HCT116 (cell line): ENCODE data around the gene ZBTB20. TPM values are rescaled to one million over a fixed set of nuclear protein-coding genes. Genes with fewer than 3 reads are reported as not detected.

ENCODE experiments used
- ATAC-seq: fragments of 200-7000 bp; cut with Tn5 transposase; 2 replicates; pipeline ENCODE4 v1.9.1; 2020; ENCODE audit warnings: mild to moderate bottlenecking, moderate library complexity
- BruUV-seq: library from RNA; stranded (reverse); fragments of 400-500 nt; replicated peaks from 2 replicates; lab custom pipeline; 2021; lab: Mats Ljungman, UMichigan
- CTCF ChIA-PET: fragments of 300-600 bp; sonication (Branson Sonifier 250); formaldehyde crosslinking; loops from one replicate; lab custom pipeline; 2021; ENCODE audit warnings: antibody characterized with exemption; lab: Charles Lee
- POLR2A ChIA-PET: fragments of 300-600, 350-600 bp; sonication (Branson Sonifier 250); formaldehyde crosslinking; loops from one replicate; lab custom pipeline; 2021; ENCODE audit warnings: antibody characterized with exemption; lab: Charles Lee
- RAD21 ChIA-PET, 2 experiments: fragments of 300-600 bp; sonication (Branson Sonifier 250); formaldehyde crosslinking; loops; one replicate each; lab custom pipeline; 2023; ENCODE audit warnings: low total read pairs in 2 of 2; ENCODE audit not compliant: uncharacterized antibody in 2 of 2, unreplicated experiment in 2 of 2, low non-redundant PET in 1 of 2; lab: Charles Lee
- DNase-seq: peaks from one replicate; pipeline ENCODE4 v3.0.0-alpha.2; 2010; ENCODE audit warnings: low read depth, low spot score
- H2AFZ ChIP-seq: fragments of 200-600 bp; shearing (Covaris generic), sonication (generic); 2 replicates; pipeline ENCODE4 v1.6.1; 2017; ENCODE audit warnings: low read depth, mixed run types, mixed read lengths, antibody characterized with exemption, low read length; ENCODE audit not compliant: poor library complexity, severe bottlenecking
- H3K27ac ChIP-seq: 2 replicates; pipeline ENCODE4 v1.5.1; 2012; ENCODE audit warnings: low read depth, low read length
- H3K27me3 ChIP-seq: fragments of 200-600 bp; sonication (generic); 2 replicates; pipeline ENCODE4 v1.6.1; 2016; ENCODE audit warnings: mixed run types, low read length, mixed read lengths; ENCODE audit not compliant: insufficient read depth
- H3K36me3 ChIP-seq, 2 experiments: fragments of 200-500 bp in 1 of 2; fragments of 200-600 bp in 1 of 2; sonication (Bioruptor generic) in 1 of 2; sonication (generic) in 1 of 2; 2 replicates each; pipeline versions ENCODE4 v1.5.1 to v1.6.1; 2014 to 2016; ENCODE audit warnings: low read length in 2 of 2, inconsistent platforms in 1 of 2, mixed read lengths in 1 of 2, mixed run types in 1 of 2; ENCODE audit not compliant: insufficient read depth in 2 of 2, control insufficient read depth in 1 of 2
- H3K4me1 ChIP-seq, 2 experiments: fragments of 200-600 bp in 1 of 2; sonication (generic) in 1 of 2; 2 replicates each; pipeline versions ENCODE4 v1.5.1 to v1.6.1; 2012 to 2017; ENCODE audit warnings: low read length in 2 of 2, inconsistent platforms in 1 of 2, mild to moderate bottlenecking in 1 of 2, mixed read lengths in 1 of 2, mixed run types in 1 of 2, moderate library complexity in 1 of 2; ENCODE audit not compliant: insufficient read depth in 2 of 2, control insufficient read depth in 1 of 2
- H3K4me2 ChIP-seq: fragments of 200-600 bp; sonication (generic); 2 replicates; pipeline ENCODE4 v1.6.1; 2017; ENCODE audit warnings: mixed run types, low read length, mixed read lengths
- H3K4me3 ChIP-seq, 2 experiments: fragments of 200-600 bp in 1 of 2; sonication (generic) in 1 of 2; replicated peaks in 1 of 2; 2 replicates each; pipeline ENCODE4 v1.5.1; 2011 to 2016; ENCODE audit warnings: low read length in 2 of 2, control low read depth in 1 of 2, low read depth in 1 of 2, mild to moderate bottlenecking in 1 of 2, mixed read lengths in 1 of 2, mixed run types in 1 of 2
- H3K79me2 ChIP-seq: fragments of 200-600 bp; sonication (generic); 2 replicates; pipeline ENCODE4 v1.6.1; 2017; ENCODE audit warnings: mild to moderate bottlenecking, mixed run types, low read length, moderate library complexity, mixed read lengths; ENCODE audit not compliant: insufficient read depth
- H3K9ac ChIP-seq: fragments of 200-600 bp; sonication (generic); 2 replicates; pipeline ENCODE4 v1.6.1; 2016; ENCODE audit warnings: low read length, mixed read lengths
- H3K9me2 ChIP-seq: fragments of 200-600 bp; sonication (generic), shearing (Covaris generic); 2 replicates; pipeline ENCODE4 v1.6.1; 2017; ENCODE audit warnings: mixed run types, mild to moderate bottlenecking, moderate library complexity; ENCODE audit not compliant: insufficient read depth
- H3K9me3 ChIP-seq, 2 experiments: fragments of 200-500 bp in 1 of 2; fragments of 200-600 bp in 1 of 2; sonication (Bioruptor generic) in 1 of 2; sonication (generic) in 1 of 2; 2 replicates each; pipeline ENCODE4 v1.6.1; 2014 to 2017; ENCODE audit warnings: low read length in 2 of 2, mixed read lengths in 2 of 2, inconsistent platforms in 1 of 2, low read depth in 1 of 2, mild to moderate bottlenecking in 1 of 2, mixed run types in 1 of 2, moderate library complexity in 1 of 2; ENCODE audit not compliant: control insufficient read depth in 1 of 2, insufficient read depth in 1 of 2
- H4K20me1 ChIP-seq: fragments of 200-600 bp; sonication (generic), shearing (Covaris generic); 2 replicates; pipeline ENCODE4 v1.6.1; 2017; ENCODE audit warnings: mixed run types, mild to moderate bottlenecking, moderate library complexity; ENCODE audit not compliant: insufficient read depth
- CBX3 ChIP-seq: IDR thresholded peaks from 2 replicates; pipeline ENCODE4 v1.6.1; 2012; ENCODE audit warnings: low read depth
- CEBPB ChIP-seq: IDR thresholded peaks from 2 replicates; pipeline ENCODE4 v1.6.1; 2012; ENCODE audit warnings: low read depth
- EGR1 ChIP-seq: IDR thresholded peaks from 2 replicates; pipeline ENCODE4 v1.6.1; 2012; ENCODE audit warnings: low read depth
- EZH2 ChIP-seq: fragments of 200-600 bp; sonication (generic); IDR thresholded peaks from 2 replicates; pipeline ENCODE4 v1.6.1; 2017; ENCODE audit warnings: antibody characterized with exemption, mixed run types
- FOSL1 ChIP-seq: IDR thresholded peaks from 2 replicates; pipeline ENCODE4 v1.6.1; 2012; ENCODE audit warnings: low read depth
- POLR2A ChIP-seq: IDR thresholded peaks from 2 replicates; pipeline ENCODE4 v1.7.0; 2011; ENCODE audit warnings: borderline replicate concordance; ENCODE audit not compliant: insufficient read depth, insufficient read length; ENCODE audit errors: extremely low read depth
- POLR2AphosphoS5 ChIP-seq: IDR thresholded peaks from 2 replicates; pipeline ENCODE4 v1.6.1; 2011; ENCODE audit warnings: mild to moderate bottlenecking, low read depth, low read length, moderate library complexity
- SIN3A ChIP-seq: IDR thresholded peaks from 2 replicates; pipeline ENCODE4 v1.6.1; 2012; ENCODE audit warnings: low read depth
- SP1 ChIP-seq: IDR thresholded peaks from 2 replicates; pipeline ENCODE4 v1.6.1; 2012; ENCODE audit warnings: low read depth
- SRF ChIP-seq: IDR thresholded peaks from 2 replicates; pipeline ENCODE4 v1.6.1; 2012; ENCODE audit warnings: low read depth
- TCF7L2 ChIP-seq: IDR thresholded peaks from 2 replicates; pipeline ENCODE4 v1.7.0; 2011; ENCODE audit warnings: borderline replicate concordance, inconsistent platforms; ENCODE audit not compliant: insufficient read depth, insufficient read length; ENCODE audit errors: extremely low read depth
- YY1 ChIP-seq: IDR thresholded peaks from 2 replicates; pipeline ENCODE4 v1.6.1; 2011; ENCODE audit warnings: low read length, low read depth, moderate library complexity, mild to moderate bottlenecking; ENCODE audit not compliant: insufficient replicate concordance; ENCODE audit errors: extremely low read depth
- ZFX ChIP-seq: fragments of 450-650 bp; IDR thresholded peaks from 2 replicates; pipeline ENCODE4 v1.6.1; 2017
- intact Hi-C: fragments of 100-400 bp; cut with micrococcal nuclease; formaldehyde crosslinking; loops from 2 replicates; pipeline ENCODE4 v1.10.0; 2022
- total RNA-seq: library from RNA; stranded (reverse); gene quantifications from one replicate; pipeline ENCODE4 v1.2.1, GENCODE V29; 2021; ENCODE audit not compliant: unreplicated experiment
- TF ChIP-seq, protein P1 (sequence below), 3 experiments: fragments of 200-600 bp in 1 of 3; sonication (generic) in 1 of 3; IDR thresholded peaks in 2 of 3; conservative IDR thresholded peaks in 1 of 3; 2 replicates each; pipeline ENCODE4 v1.5.1; 2012 to 2017; ENCODE audit warnings: low read depth in 2 of 3, low read length in 2 of 3, antibody characterized with exemption in 1 of 3, borderline replicate concordance in 1 of 3, control low read depth in 1 of 3, mild to moderate bottlenecking in 1 of 3, mixed read lengths in 1 of 3, mixed run types in 1 of 3, moderate library complexity in 1 of 3; ENCODE audit not compliant: insufficient read depth in 1 of 3
- TF ChIP-seq, protein P2 (sequence below): IDR thresholded peaks from 2 replicates; pipeline ENCODE4 v1.6.1; 2012; ENCODE audit warnings: low read depth

Gene ZBTB20
- total RNA-seq, 1 experiment from 2014 or later = 42.1 TPM

DNA sequence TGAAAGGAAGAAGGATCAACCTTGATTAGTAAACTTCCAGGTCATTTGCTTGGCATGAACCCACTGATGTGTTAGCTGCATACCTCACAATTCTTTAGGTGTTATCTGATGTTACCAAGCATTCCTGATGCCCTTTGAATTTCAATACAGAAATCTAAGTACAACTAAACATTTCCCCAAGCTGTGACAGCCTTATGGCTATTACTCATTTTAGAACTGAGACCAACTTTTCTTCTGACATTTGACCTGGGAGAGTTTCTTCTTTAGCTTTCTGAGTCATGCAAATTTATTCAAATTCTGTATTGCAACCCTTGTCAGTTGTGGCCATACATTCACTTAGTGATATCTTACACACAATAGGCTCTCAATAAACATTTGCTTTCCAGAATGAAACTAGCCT is 729.0 kb downstream of the ZBTB20 start:
- no peak for ATAC-seq
- no peaks in the 10 kb centered on the region for H3K36me3 ChIP-seq
- no peak overlapping the region for H3K9ac ChIP-seq
- DNase-seq = no peak
- ChIA-PET RAD21 (interaction anchor here (0.6 to 1.1 kb wide), 5 partner anchors 55 to 609 kb away, joined by 3 read pairs; no protein-coding TSS in a partner anchor), POLR2A (no interaction called here), CTCF (interaction anchor here (0.8 to 1.9 kb wide), 30 partner anchors 11 to 682 kb away, joined by 3 to 49 read pairs (median 4); no protein-coding TSS in a partner anchor)
- intact Hi-C loops = loop anchor here (2.0 kb wide), 1 partner anchor 33 kb away; no protein-coding TSS in a partner anchor
- no peak overlapping the region for H3K4me3 ChIP-seq
- no peak overlapping the region for H3K27ac ChIP-seq
- peaks cover 16 to 58% of the 10 kb centered on the region in 2 experiments for H3K4me1 ChIP-seq
- H3K9me2 ChIP-seq = no peaks in the 10 kb centered on the region
- H3K79me2 ChIP-seq = peaks cover 96% of the 10 kb centered on the region
- no peaks in the 10 kb centered on the region for H3K9me3 ChIP-seq
- H3K4me2 ChIP-seq = peak overlapping the region; percentile 11; the same call in 1 of the 2 replicates
- TF ChIP-seq SRF (no peak), SP1 (no peak), SIN3A (no peak), POLR2A (no peak), EGR1 (no peak), ZFX (no peak), EZH2 (no peak), FOSL1 (no peak), CBX3 (no peak), POLR2AphosphoS5 (no peak), CEBPB (no peak), TCF7L2 (no peak), YY1 (no peak)
- TF ChIP-seq, protein P1, sequence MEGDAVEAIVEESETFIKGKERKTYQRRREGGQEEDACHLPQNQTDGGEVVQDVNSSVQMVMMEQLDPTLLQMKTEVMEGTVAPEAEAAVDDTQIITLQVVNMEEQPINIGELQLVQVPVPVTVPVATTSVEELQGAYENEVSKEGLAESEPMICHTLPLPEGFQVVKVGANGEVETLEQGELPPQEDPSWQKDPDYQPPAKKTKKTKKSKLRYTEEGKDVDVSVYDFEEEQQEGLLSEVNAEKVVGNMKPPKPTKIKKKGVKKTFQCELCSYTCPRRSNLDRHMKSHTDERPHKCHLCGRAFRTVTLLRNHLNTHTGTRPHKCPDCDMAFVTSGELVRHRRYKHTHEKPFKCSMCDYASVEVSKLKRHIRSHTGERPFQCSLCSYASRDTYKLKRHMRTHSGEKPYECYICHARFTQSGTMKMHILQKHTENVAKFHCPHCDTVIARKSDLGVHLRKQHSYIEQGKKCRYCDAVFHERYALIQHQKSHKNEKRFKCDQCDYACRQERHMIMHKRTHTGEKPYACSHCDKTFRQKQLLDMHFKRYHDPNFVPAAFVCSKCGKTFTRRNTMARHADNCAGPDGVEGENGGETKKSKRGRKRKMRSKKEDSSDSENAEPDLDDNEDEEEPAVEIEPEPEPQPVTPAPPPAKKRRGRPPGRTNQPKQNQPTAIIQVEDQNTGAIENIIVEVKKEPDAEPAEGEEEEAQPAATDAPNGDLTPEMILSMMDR (IDR thresholded peaks at IDR 0.05 in 2 of 3, conservative IDR thresholded peaks at IDR 0.05 in 1 of 3; ENCODE audit: borderline replicate concordance in 1 of 3, insufficient read depth in 1 of 3, low read depth in 2 of 3, low read length in 2 of 3) = no peak
- TF ChIP-seq, protein P2, sequence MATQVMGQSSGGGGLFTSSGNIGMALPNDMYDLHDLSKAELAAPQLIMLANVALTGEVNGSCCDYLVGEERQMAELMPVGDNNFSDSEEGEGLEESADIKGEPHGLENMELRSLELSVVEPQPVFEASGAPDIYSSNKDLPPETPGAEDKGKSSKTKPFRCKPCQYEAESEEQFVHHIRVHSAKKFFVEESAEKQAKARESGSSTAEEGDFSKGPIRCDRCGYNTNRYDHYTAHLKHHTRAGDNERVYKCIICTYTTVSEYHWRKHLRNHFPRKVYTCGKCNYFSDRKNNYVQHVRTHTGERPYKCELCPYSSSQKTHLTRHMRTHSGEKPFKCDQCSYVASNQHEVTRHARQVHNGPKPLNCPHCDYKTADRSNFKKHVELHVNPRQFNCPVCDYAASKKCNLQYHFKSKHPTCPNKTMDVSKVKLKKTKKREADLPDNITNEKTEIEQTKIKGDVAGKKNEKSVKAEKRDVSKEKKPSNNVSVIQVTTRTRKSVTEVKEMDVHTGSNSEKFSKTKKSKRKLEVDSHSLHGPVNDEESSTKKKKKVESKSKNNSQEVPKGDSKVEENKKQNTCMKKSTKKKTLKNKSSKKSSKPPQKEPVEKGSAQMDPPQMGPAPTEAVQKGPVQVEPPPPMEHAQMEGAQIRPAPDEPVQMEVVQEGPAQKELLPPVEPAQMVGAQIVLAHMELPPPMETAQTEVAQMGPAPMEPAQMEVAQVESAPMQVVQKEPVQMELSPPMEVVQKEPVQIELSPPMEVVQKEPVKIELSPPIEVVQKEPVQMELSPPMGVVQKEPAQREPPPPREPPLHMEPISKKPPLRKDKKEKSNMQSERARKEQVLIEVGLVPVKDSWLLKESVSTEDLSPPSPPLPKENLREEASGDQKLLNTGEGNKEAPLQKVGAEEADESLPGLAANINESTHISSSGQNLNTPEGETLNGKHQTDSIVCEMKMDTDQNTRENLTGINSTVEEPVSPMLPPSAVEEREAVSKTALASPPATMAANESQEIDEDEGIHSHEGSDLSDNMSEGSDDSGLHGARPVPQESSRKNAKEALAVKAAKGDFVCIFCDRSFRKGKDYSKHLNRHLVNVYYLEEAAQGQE = no peak
- BruUV-seq = no TSS peak
- no peak overlapping the region for H2AFZ ChIP-seq
- no peaks in the 10 kb centered on the region for H3K27me3 ChIP-seq
- H4K20me1 ChIP-seq = no peaks in the 10 kb centered on the region
